ENCODE results near the gene TTLL1. TPM values are rescaled to one million over a fixed set of nuclear protein-coding genes. Genes with fewer than 3 reads are reported as not detected.

Gene TTLL1
- total RNA-seq, 4 donors from 2014 or later: 1.8 to 7.2 (median 3.4) TPM

- Histone ChIP-seq H3K27me3 (no peaks in the 10 kb centered on the region), H3K36me3 (no peaks in the 10 kb centered on the region), H3K27ac (no peak overlapping the region), H3K4me1 (peaks cover 0 to 33% (median 24%) of the 10 kb centered on the region in 3 donors), H3K9me3 (peaks cover 0 to 9% (median 6%) of the 10 kb centered on the region in 3 donors), H3K4me3 (no peak overlapping the region)
- DNase-seq: no peak
- no peak for TF ChIP-seq POLR2A (IDR thresholded peaks at IDR 0.05)
- WGBS, 2 donors: 66 to 92% methylated on average over 3 to 6 of the region's 7 CpGs
- intact Hi-C loops (cut with DNase I): no loop called here
These were observed 12.1 kb upstream of the TTLL1 start for GRCh38 chr22:43101306-43101705.

GRCh38 chr22:43100225-43100624, 11.0 kb upstream of the TTLL1 start:
- no peaks in the 10 kb centered on the region for H3K36me3 ChIP-seq
- intact Hi-C loops (cut with DNase I): no loop called here
- no peak for DNase-seq
- no peak overlapping the region for H3K4me3 ChIP-seq
- WGBS, 2 donors: 11 to 25% methylated on average over 3 to 5 of the region's 5 CpGs
- H3K9me3 ChIP-seq: peaks cover 0 to 9% (median 9%) of the 10 kb centered on the region in 3 donors
- no peaks in the 10 kb centered on the region for H3K27me3 ChIP-seq
- peaks cover 0 to 40% (median 24%) of the 10 kb centered on the region in 3 donors for H3K4me1 ChIP-seq
- peak overlapping the region in 1 of 4 donors; percentile 55 for H3K27ac ChIP-seq
- TF ChIP-seq POLR2A (IDR thresholded peaks at IDR 0.05) (no peak), CTCF (IDR thresholded peaks at IDR 0.05) (no peak)

DNA sequence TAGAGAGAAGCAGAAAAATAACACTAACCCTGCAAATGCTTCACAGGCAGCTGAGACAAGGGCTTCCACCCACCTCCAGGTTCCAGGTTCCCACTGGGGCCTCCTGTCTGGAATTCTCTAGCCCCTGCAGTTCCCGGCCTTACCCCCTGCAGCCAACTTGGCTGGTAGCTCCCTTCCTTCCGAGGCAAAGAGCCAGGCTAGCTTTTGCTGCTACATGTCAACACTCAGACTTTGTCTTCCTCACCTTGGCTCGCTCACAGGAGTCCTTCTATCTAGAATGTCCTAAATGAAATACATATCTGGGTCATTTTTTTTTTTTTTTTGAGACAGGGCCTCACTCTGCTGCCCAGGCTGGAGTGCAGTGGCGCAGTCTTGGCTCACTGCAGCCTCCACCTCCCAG, 9.9 kb upstream of the TTLL1 start:
- intact Hi-C loops (cut with DNase I): no loop called here
- H3K27me3 ChIP-seq: no peaks in the 10 kb centered on the region
- no peak overlapping the region for H3K27ac ChIP-seq
- H3K9me3 ChIP-seq: peaks cover 0 to 9% (median 9%) of the 10 kb centered on the region in 3 donors
- 39 to 56% methylated on average over 4 of the region's 4 CpGs for WGBS, 2 donors
- TF ChIP-seq CTCF (IDR thresholded peaks at IDR 0.05) (no peak), POLR2A (IDR thresholded peaks at IDR 0.05) (no peak)
- no peak overlapping the region for H3K4me3 ChIP-seq
- H3K36me3 ChIP-seq: no peaks in the 10 kb centered on the region
- DNase-seq: no peak
- peaks cover 5 to 50% (median 24%) of the 10 kb centered on the region in 3 donors for H3K4me1 ChIP-seq

DNA sequence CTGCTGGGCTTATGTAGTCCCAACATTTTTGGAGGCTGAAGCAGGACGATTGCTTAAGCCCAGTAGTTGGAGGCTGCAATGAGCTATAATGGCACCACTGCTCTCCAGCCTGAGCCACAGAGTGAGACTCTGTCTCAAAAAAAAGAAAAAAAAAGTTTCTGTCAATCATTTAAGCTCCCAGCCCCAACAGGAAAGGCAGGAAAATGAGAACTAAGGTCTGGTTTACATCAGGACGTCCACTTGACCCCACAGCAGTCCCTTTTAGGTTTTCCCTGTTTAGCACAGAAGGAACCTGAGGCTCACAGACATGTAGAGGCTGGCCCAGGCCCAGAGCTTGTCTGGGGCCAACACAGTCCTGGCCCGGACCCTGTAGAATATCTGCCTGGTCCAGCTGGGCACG, 9.2 kb upstream of the TTLL1 start:
- no peak overlapping the region for H3K4me3 ChIP-seq
- H3K27ac ChIP-seq: no peak overlapping the region
- H3K9me3 ChIP-seq: peaks cover 0 to 9% (median 9%) of the 10 kb centered on the region in 3 donors
- intact Hi-C loops (cut with DNase I): no loop called here
- no peak for DNase-seq
- 23 to 45% methylated on average over 3 of the region's 4 CpGs for WGBS, 2 donors
- peaks cover 5 to 50% (median 24%) of the 10 kb centered on the region in 3 donors for H3K4me1 ChIP-seq
- H3K36me3 ChIP-seq: no peaks in the 10 kb centered on the region
- TF ChIP-seq CTCF (IDR thresholded peaks at IDR 0.05) (no peak), POLR2A (IDR thresholded peaks at IDR 0.05) (no peak)
- no peaks in the 10 kb centered on the region for H3K27me3 ChIP-seq

DNA sequence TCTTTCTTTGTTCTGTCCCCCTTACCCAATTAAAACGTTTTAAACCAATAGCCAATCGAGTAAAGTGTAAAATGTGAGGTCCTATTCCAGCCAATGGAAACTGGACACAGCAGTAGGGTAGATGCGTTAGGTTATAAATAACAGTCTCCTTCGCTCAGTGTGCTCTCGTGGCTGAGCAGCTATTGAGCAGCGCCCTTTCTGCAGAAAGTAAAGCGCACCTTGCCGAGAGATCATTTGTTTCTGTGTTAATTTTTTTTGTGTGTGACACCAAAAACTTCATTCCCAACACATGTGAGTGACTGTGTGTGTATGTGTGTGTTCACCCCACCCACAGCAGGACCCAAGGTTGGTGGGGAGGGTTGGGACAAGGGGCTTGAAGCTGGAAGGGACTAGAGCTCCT, 7.2 kb upstream of the TTLL1 start:
- H3K36me3 ChIP-seq: no peaks in the 10 kb centered on the region
- no peaks in the 10 kb centered on the region for H3K27me3 ChIP-seq
- no peak for DNase-seq
- H3K27ac ChIP-seq: no peak overlapping the region
- H3K4me1 ChIP-seq: peaks cover 5 to 51% (median 24%) of the 10 kb centered on the region in 3 donors
- no peak overlapping the region for H3K4me3 ChIP-seq
- intact Hi-C loops (cut with DNase I): no loop called here
- WGBS, 2 donors: 83 to 94% methylated on average over 7 to 8 of the region's 8 CpGs
- H3K9me3 ChIP-seq: peaks cover 0 to 9% (median 9%) of the 10 kb centered on the region in 3 donors
- TF ChIP-seq POLR2A (IDR thresholded peaks at IDR 0.05) (no peak), CTCF (IDR thresholded peaks at IDR 0.05) (no peak)

- peak overlapping the region in 1 of 4 donors; percentile 25 for H3K27ac ChIP-seq
- intact Hi-C loops (cut with DNase I): no loop called here
These were observed 5.4 kb upstream of the TTLL1 start for GRCh38 chr22:43094551-43094950.

More at GRCh38 chr22:43094551-43094950, 5.4 kb upstream of the TTLL1 start:
- Histone ChIP-seq H3K4me1 (peaks cover 5 to 51% (median 21%) of the 10 kb centered on the region in 3 donors), H3K4me3 (no peak overlapping the region), H3K36me3 (no peaks in the 10 kb centered on the region), H3K9me3 (peaks cover 0 to 9% (median 9%) of the 10 kb centered on the region in 3 donors), H3K27me3 (no peaks in the 10 kb centered on the region)
- no peak for DNase-seq
- TF ChIP-seq POLR2A (IDR thresholded peaks at IDR 0.05) (no peak), CTCF (IDR thresholded peaks at IDR 0.05) (no peak)
- 55 to 67% methylated on average over 1 to 2 of the region's 4 CpGs for WGBS, 2 donors

Data from esophagus squamous epithelium (tissue), 5 donors.